Breast epithelium (tissue), 3 donors: ENCODE data around the gene CORO2B.

Experiments
- POLR2A ChIP-seq: fragments of 450-650 bp; IDR thresholded peaks from one replicate; pipeline ENCODE4 v1.6.1; 2016; ENCODE audit warnings: antibody characterized with exemption, mild to moderate bottlenecking, moderate library complexity
- POLR2AphosphoS5 ChIP-seq, 3 donors: sonication (generic); formaldehyde crosslinking; IDR thresholded peaks; one replicate each; pipeline ENCODE4 v1.6.1; 2017; ENCODE audit warnings: antibody characterized with exemption in 3 of 3
- TF ChIP-seq, protein P1 (sequence below), 3 donors: fragments of 450-650 bp; IDR thresholded peaks; one replicate each; pipeline ENCODE4 v1.5.1; 2016 to 2017; ENCODE audit warnings: antibody characterized with exemption in 3 of 3, mild to moderate bottlenecking in 3 of 3, moderate library complexity in 3 of 3

DNA sequence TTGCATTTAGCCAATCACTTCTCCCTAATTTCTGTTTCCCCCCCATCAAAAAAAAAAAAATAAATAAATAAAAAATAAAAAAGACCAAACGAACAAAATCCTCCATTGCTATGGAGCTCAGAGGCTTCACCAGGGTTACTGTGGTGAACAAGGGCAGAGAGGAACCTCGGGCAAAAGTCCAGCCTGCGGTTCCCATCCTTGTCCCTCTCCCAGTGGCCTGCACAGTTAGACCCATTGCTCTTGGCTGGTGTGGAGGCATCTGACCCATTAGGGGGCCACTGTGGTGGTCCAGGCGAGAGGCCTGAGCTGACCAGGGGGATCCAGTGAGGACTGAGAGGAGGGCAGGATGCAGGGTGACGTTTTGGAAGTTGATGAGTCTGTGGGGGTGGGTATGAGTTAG is 18.8 kb downstream of the CORO2B start:
- TF ChIP-seq, protein P1, sequence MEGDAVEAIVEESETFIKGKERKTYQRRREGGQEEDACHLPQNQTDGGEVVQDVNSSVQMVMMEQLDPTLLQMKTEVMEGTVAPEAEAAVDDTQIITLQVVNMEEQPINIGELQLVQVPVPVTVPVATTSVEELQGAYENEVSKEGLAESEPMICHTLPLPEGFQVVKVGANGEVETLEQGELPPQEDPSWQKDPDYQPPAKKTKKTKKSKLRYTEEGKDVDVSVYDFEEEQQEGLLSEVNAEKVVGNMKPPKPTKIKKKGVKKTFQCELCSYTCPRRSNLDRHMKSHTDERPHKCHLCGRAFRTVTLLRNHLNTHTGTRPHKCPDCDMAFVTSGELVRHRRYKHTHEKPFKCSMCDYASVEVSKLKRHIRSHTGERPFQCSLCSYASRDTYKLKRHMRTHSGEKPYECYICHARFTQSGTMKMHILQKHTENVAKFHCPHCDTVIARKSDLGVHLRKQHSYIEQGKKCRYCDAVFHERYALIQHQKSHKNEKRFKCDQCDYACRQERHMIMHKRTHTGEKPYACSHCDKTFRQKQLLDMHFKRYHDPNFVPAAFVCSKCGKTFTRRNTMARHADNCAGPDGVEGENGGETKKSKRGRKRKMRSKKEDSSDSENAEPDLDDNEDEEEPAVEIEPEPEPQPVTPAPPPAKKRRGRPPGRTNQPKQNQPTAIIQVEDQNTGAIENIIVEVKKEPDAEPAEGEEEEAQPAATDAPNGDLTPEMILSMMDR (IDR thresholded peaks at IDR 0.05) = no peak
- TF ChIP-seq POLR2AphosphoS5 (IDR thresholded peaks at IDR 0.05) = no peak
- TF ChIP-seq POLR2A = no peak
